Upper lobe of left lung (tissue), 6 donors: ENCODE data around the gene COX10. TPM values are rescaled to one million over a fixed set of nuclear protein-coding genes. Genes with fewer than 3 reads are reported as not detected.
"Not testable (repeated sequence)": the region's sequence is repeated elsewhere in the genome, so short reads cannot be mapped to it uniquely, and the experiment has no call there.

Experiments
- ATAC-seq, 2 donors: fragments of 200-7000 bp; cut with Tn5 transposase; one replicate each; pipeline ENCODE4 v1.9.1; 2022; ENCODE audit warnings: mild to moderate bottlenecking in 2 of 2, moderate library complexity in 2 of 2; ENCODE audit not compliant: low FRiP score in 2 of 2
- DNase-seq, 2 donors: peaks; one replicate each; pipeline ENCODE4 v3.0.0-alpha.2; 2019 to 2020
- H3K27ac ChIP-seq, 4 donors: fragments of 200-600 bp; sonication (generic); one replicate each; pipeline ENCODE4 v1.5.1; 2016 to 2019
- H3K27me3 ChIP-seq, 4 donors: fragments of 200-600 bp; sonication (generic); one replicate each; pipeline ENCODE4 v1.5.1; 2017 to 2019
- H3K36me3 ChIP-seq, 4 donors: fragments of 200-600 bp; sonication (generic); one replicate each; pipeline ENCODE4 v1.5.1; 2016 to 2019
- H3K4me1 ChIP-seq, 4 donors: fragments of 200-600 bp; sonication (generic); one replicate each; pipeline ENCODE4 v1.5.1; 2018 to 2019
- H3K4me3 ChIP-seq, 4 donors: fragments of 200-600 bp; sonication (generic); one replicate each; pipeline ENCODE4 v1.5.1; 2017 to 2019; ENCODE audit warnings: mild to moderate bottlenecking in 2 of 4, moderate library complexity in 1 of 4
- H3K9me3 ChIP-seq, 4 donors: fragments of 200-600 bp; sonication (generic); one replicate each; pipeline ENCODE4 v1.5.1; 2018 to 2019
- CTCF ChIP-seq, 6 experiments: fragments of 450-650 bp in 4 of 6; fragments of 200-600 bp in 2 of 6; sonication (generic) in 2 of 6; IDR thresholded peaks; one replicate each; pipeline ENCODE4 v1.5.1; 2016 to 2019; ENCODE audit warnings: antibody characterized with exemption in 6 of 6
- EP300 ChIP-seq, 4 donors: sonication (generic); formaldehyde crosslinking; IDR thresholded peaks; one replicate each; pipeline ENCODE4 v1.5.1; 2017; ENCODE audit warnings: antibody characterized with exemption in 4 of 4, control low read depth in 2 of 4
- POLR2A ChIP-seq, 4 donors: fragments of 450-650 bp; IDR thresholded peaks; one replicate each; pipeline ENCODE4 v1.5.1; 2016 to 2017; ENCODE audit warnings: antibody characterized with exemption in 4 of 4, mild to moderate bottlenecking in 2 of 4
- POLR2AphosphoS5 ChIP-seq, 2 donors: sonication (generic); formaldehyde crosslinking; IDR thresholded peaks; one replicate each; pipeline ENCODE4 v1.5.1; 2017; ENCODE audit warnings: antibody characterized with exemption in 2 of 2
- WGBS, 2 donors: methylation state at CpG; one replicate each; pipeline ENCODE4 v1.1.5; 2017 to 2018; 5-methylcytosine and 5-hydroxymethylcytosine counted together
- total RNA-seq, 6 donors: library from RNA; depleted of rRNA in 4 of 6; stranded (reverse); fragments of >200 nt in 4 of 6; gene quantifications; one replicate each; pipeline versions ENCODE4 v1.1.0 to v1.2.1, GENCODE V29; 2016 to 2021
- donor health status: DM: no; HTN: no; CAD: no; lungs with moderate emphysema.
- donor health status: DM: no; HTN: yes; CAD: no; lungs with severe emphysema.

The COX10 gene
- total RNA-seq, 6 donors from 2014 or later = 6.0 to 26.7 (median 16.3) TPM

- no peak overlapping the region for H3K27ac ChIP-seq
- no peaks in the 10 kb centered on the region for H3K36me3 ChIP-seq
- H3K4me1 ChIP-seq = no peaks in the 10 kb centered on the region
- no peaks in the 10 kb centered on the region for H3K27me3 ChIP-seq
- no peak overlapping the region for H3K4me3 ChIP-seq
- TF ChIP-seq EP300 (IDR thresholded peaks at IDR 0.05) (no peak), CTCF (IDR thresholded peaks at IDR 0.05) (no peak), POLR2AphosphoS5 (IDR thresholded peaks at IDR 0.05) (no peak), POLR2A (IDR thresholded peaks at IDR 0.05) (no peak)
- DNase-seq (no peak), ATAC-seq (no peak)
- no peaks in the 10 kb centered on the region for H3K9me3 ChIP-seq
- WGBS, 2 donors = 100% methylated on average over 1 of the region's 1 CpG
These were observed 88.5 kb downstream of the COX10 start for GRCh38 chr17:14157822-14158221.

GRCh38 chr17:14158707-14159106 lies 89.4 kb downstream of the COX10 start:
- no peak overlapping the region for H3K27ac ChIP-seq
- no peak overlapping the region for H3K4me3 ChIP-seq
- no peaks in the 10 kb centered on the region for H3K27me3 ChIP-seq
- no peaks in the 10 kb centered on the region for H3K36me3 ChIP-seq
- no peaks in the 10 kb centered on the region for H3K9me3 ChIP-seq
- DNase-seq (no peak), ATAC-seq (no peak)
- TF ChIP-seq EP300 (IDR thresholded peaks at IDR 0.05) = no peak
- no peak for TF ChIP-seq CTCF (IDR thresholded peaks at IDR 0.05)
- H3K4me1 ChIP-seq = no peaks in the 10 kb centered on the region
- WGBS, 2 donors = 80 to 96% methylated on average over 3 of the region's 3 CpGs

GRCh38 chr17:14161419-14161818 lies 92.1 kb downstream of the COX10 start:
- H3K27me3 ChIP-seq = no peaks in the 10 kb centered on the region
- no peak for DNase-seq
- TF ChIP-seq POLR2A (IDR thresholded peaks at IDR 0.05) (no peak), POLR2AphosphoS5 (IDR thresholded peaks at IDR 0.05) (no peak), EP300 (IDR thresholded peaks at IDR 0.05) (no peak), CTCF (IDR thresholded peaks at IDR 0.05) (no peak)
- no peak overlapping the region for H3K27ac ChIP-seq
- 80 to 88% methylated on average over 1 of the region's 1 CpG for WGBS, 2 donors
- H3K36me3 ChIP-seq = no peaks in the 10 kb centered on the region
- no peaks in the 10 kb centered on the region for H3K9me3 ChIP-seq
- no peak for ATAC-seq
- H3K4me1 ChIP-seq = no peaks in the 10 kb centered on the region
- H3K4me3 ChIP-seq = no peak overlapping the region

GRCh38 chr17:14165616-14166015 lies 96.3 kb downstream of the COX10 start:
- Histone ChIP-seq H3K36me3 (no peaks in the 10 kb centered on the region), H3K9me3 (peaks cover 0 to 14% (median 10%) of the 10 kb centered on the region in 4 donors), H3K4me3 (no peak overlapping the region), H3K27me3 (no peaks in the 10 kb centered on the region), H3K27ac (no peak overlapping the region), H3K4me1 (no peaks in the 10 kb centered on the region)
- DNase-seq = no peak
- ATAC-seq = no peak
- TF ChIP-seq POLR2A (IDR thresholded peaks at IDR 0.05) = no peak
- TF ChIP-seq CTCF (IDR thresholded peaks at IDR 0.05) = no peak
- TF ChIP-seq POLR2AphosphoS5 (IDR thresholded peaks at IDR 0.05) = no peak
- TF ChIP-seq EP300 (IDR thresholded peaks at IDR 0.05) = no peak
- 67 to 75% methylated on average over 1 of the region's 1 CpG for WGBS, 2 donors

GRCh38 chr17:14167831-14168230 lies 98.5 kb downstream of the COX10 start:
- H3K27ac ChIP-seq, DNase-seq, H3K4me3 ChIP-seq, H3K27me3 ChIP-seq, H3K36me3 ChIP-seq, H3K4me1 ChIP-seq, ATAC-seq: not testable (repeated sequence)
- peaks cover 0 to 14% (median 10%) of the 10 kb centered on the region in 4 donors for H3K9me3 ChIP-seq
- WGBS, 2 donors = 90 to 100% methylated on average over 1 of the region's 1 CpG
